Spleen (tissue), 11 donors: ENCODE results near the gene SRPK2. TPM values are rescaled to one million over a fixed set of nuclear protein-coding genes. Genes with fewer than 3 reads are reported as not detected.
"Not testable (repeated sequence)": the region's sequence is repeated elsewhere in the genome, so short reads cannot be mapped to it uniquely, and the experiment has no call there.

ENCODE experiments used
- DNase-seq: peaks from one replicate; pipeline ENCODE4 v3.0.0-alpha.2; 2020
- H3K27ac ChIP-seq, 8 donors: fragments of 200-600 bp; sonication (generic) in 7 of 8; 1 replicate in 4 of 8; 2 replicates in 4 of 8; pipeline versions ENCODE4 v1.5.0 to v1.8.0; 2016 to 2021; ENCODE audit warnings: inconsistent platforms in 4 of 8, mild to moderate bottlenecking in 4 of 8, moderate library complexity in 1 of 8
- H3K27me3 ChIP-seq, 7 donors: fragments of 200-600 bp; sonication (generic) in 6 of 7; replicated peaks in 1 of 7; 1 replicate in 4 of 7; 2 replicates in 3 of 7; pipeline versions ENCODE4 v1.5.0 to v1.8.0; 2016 to 2021; ENCODE audit warnings: inconsistent platforms in 3 of 7, mild to moderate bottlenecking in 1 of 7
- H3K36me3 ChIP-seq, 6 donors: fragments of 200-600 bp; sonication (generic) in 5 of 6; 1 replicate in 4 of 6; 2 replicates in 2 of 6; pipeline versions ENCODE4 v1.5.0 to v1.8.0; 2016 to 2021; ENCODE audit warnings: inconsistent platforms in 2 of 6
- H3K4me1 ChIP-seq, 6 donors: fragments of 200-600 bp; sonication (generic) in 5 of 6; 1 replicate in 3 of 6; 2 replicates in 3 of 6; pipeline versions ENCODE4 v1.5.0 to v1.8.0; 2016 to 2021; ENCODE audit warnings: inconsistent platforms in 3 of 6
- H3K4me3 ChIP-seq, 8 donors: fragments of 200-600 bp; sonication (generic) in 7 of 8; 1 replicate in 4 of 8; 2 replicates in 4 of 8; pipeline versions ENCODE4 v1.5.0 to v1.8.0; 2016 to 2021; ENCODE audit warnings: inconsistent platforms in 4 of 8, mild to moderate bottlenecking in 4 of 8, moderate library complexity in 2 of 8
- H3K9me3 ChIP-seq, 8 donors: fragments of 200-600 bp; sonication (generic) in 7 of 8; 1 replicate in 4 of 8; 2 replicates in 4 of 8; pipeline versions ENCODE4 v1.5.0 to v1.8.0; 2016 to 2021; ENCODE audit warnings: inconsistent platforms in 4 of 8
- CTCF ChIP-seq, 11 experiments: fragments of 200-600 bp in 7 of 11; fragments of 450-650 bp in 4 of 11; sonication (generic) in 4 of 11; IDR thresholded peaks in 8 of 11; conservative IDR thresholded peaks in 3 of 11; 1 replicate in 7 of 11; 2 replicates in 4 of 11; pipeline versions ENCODE4 v1.4.0 to v1.8.0; 2016 to 2021; ENCODE audit warnings: antibody characterized with exemption in 11 of 11, inconsistent platforms in 4 of 11, mild to moderate bottlenecking in 1 of 11
- POLR2A ChIP-seq, 3 donors: fragments of 450-650 bp; IDR thresholded peaks; one replicate each; pipeline ENCODE4 v1.5.1; 2017; ENCODE audit warnings: antibody characterized with exemption in 3 of 3, mild to moderate bottlenecking in 1 of 3
- POLR2AphosphoS5 ChIP-seq, 3 donors: sonication (generic); formaldehyde crosslinking; IDR thresholded peaks; one replicate each; pipeline ENCODE4 v1.5.1; 2017; ENCODE audit warnings: antibody characterized with exemption in 3 of 3
- WGBS, 5 donors: extraction: QIAGEN DNeasy Blood & Tissue Kit in 3 of 5; methylation state at CpG; one replicate each; pipeline versions ENCODE4 v1.1.5 to v1.1.7; 2013 to 2018; 5-methylcytosine and 5-hydroxymethylcytosine counted together
- intact Hi-C: fragments of 100-400 bp; cut with DNase I; formaldehyde crosslinking; loops from one replicate; pipeline ENCODE4 v1.15.0; 2023; ENCODE audit warnings: low total_unique reads
- polyA plus RNA-seq, 3 donors: library from polyadenylated mRNA; stranded (reverse); fragments of 200-250 nt; gene quantifications; one replicate each; pipeline ENCODE4 v1.2.1, GENCODE V29; 2013
- total RNA-seq, 7 donors: library from RNA; depleted of rRNA in 3 of 7; stranded (reverse); fragments of >200 nt in 3 of 7; fragmentation: NEBNext Ultra II Directional in 4 of 7; extraction: Animal tissue kit (Norgen Biotek cat#: 25700) in 4 of 7; gene quantifications; one replicate each; pipeline versions ENCODE4 v1.1.0 to v1.2.1, GENCODE V29; 2016 to 2021
- donor health status: healthy with polysubstance abuse.
- donor health status: DM: no; HTN: no; CAD: no; lungs with moderate emphysema.
- donor health status: DM: no; HTN: no; CAD: no.
- donor health status: Bipolar disorder and iron deficiency.
- donor health status: healthy.
- donor health status: DM: no; HTN: no; CAD: no.
- donor health status: DM: yes; HTN: yes; CAD: no.

SRPK2 gene
- total and polyA plus RNA-seq, 10 donors = 9.6 to 60.3 (median 46.2) TPM

GRCh38 chr7:105339404-105340323 is 49.1 kb downstream of the SRPK2 start:
- Histone ChIP-seq H3K4me3 (no peak overlapping the region), H3K36me3 (no peaks in the 10 kb centered on the region), H3K4me1 (peaks cover 0 to 48% (median 4%) of the 10 kb centered on the region in 6 donors), H3K27me3 (no peaks in the 10 kb centered on the region), H3K9me3 (no peaks in the 10 kb centered on the region), H3K27ac (no peak overlapping the region)
- intact Hi-C loops = no loop called here
- 82 to 90% (median 85%) methylated on average over 8 to 12 of the region's 12 CpGs for WGBS, 5 donors
- TF ChIP-seq CTCF (IDR thresholded peaks at IDR 0.05 in 8 of 11, conservative IDR thresholded peaks at IDR 0.05 in 3 of 11) = no peak
- no peak for DNase-seq

- Histone ChIP-seq H3K27ac (no peak overlapping the region), H3K27me3 (no peaks in the 10 kb centered on the region), H3K4me3 (no peak overlapping the region), H3K4me1 (peaks cover 0 to 34% (median 0%) of the 10 kb centered on the region in 6 donors), H3K36me3 (no peaks in the 10 kb centered on the region), H3K9me3 (no peaks in the 10 kb centered on the region)
- TF ChIP-seq POLR2A (IDR thresholded peaks at IDR 0.05) (no peak), POLR2AphosphoS5 (IDR thresholded peaks at IDR 0.05) (no peak), CTCF (IDR thresholded peaks at IDR 0.05 in 8 of 11, conservative IDR thresholded peaks at IDR 0.05 in 3 of 11) (no peak)
- intact Hi-C loops = no loop called here
- no peak for DNase-seq
- 93 to 99% (median 95%) methylated on average over 4 of the region's 4 CpGs for WGBS, 5 donors
Observed at GRCh38 chr7:105337529-105337928, 51.2 kb downstream of the SRPK2 start.

- intact Hi-C loops = no loop called here
- H3K4me3 ChIP-seq = no peak overlapping the region
- 10 to 25% (median 18%) methylated on average over 1 of the region's 1 CpG for WGBS, 5 donors
- H3K36me3 ChIP-seq = no peaks in the 10 kb centered on the region
- DNase-seq = no peak
- H3K27ac ChIP-seq = no peak overlapping the region
- H3K27me3 ChIP-seq = no peaks in the 10 kb centered on the region
- H3K4me1 ChIP-seq = peaks cover 0 to 35% (median 0%) of the 10 kb centered on the region in 6 donors
- H3K9me3 ChIP-seq = no peaks in the 10 kb centered on the region
- TF ChIP-seq POLR2A (IDR thresholded peaks at IDR 0.05) (no peak), POLR2AphosphoS5 (IDR thresholded peaks at IDR 0.05) (no peak), CTCF (IDR thresholded peaks at IDR 0.05 in 8 of 11, conservative IDR thresholded peaks at IDR 0.05 in 3 of 11) (peak in 9 of 11 experiments; percentile 16 to 59 (median 42))
Observed at GRCh38 chr7:105336009-105336408, 52.7 kb downstream of the SRPK2 start.

- H3K27ac ChIP-seq, intact Hi-C loops, H3K9me3 ChIP-seq, H3K4me3 ChIP-seq, H3K36me3 ChIP-seq, H3K27me3 ChIP-seq, DNase-seq: not testable (repeated sequence)
- peaks cover 0 to 31% (median 0%) of the 10 kb centered on the region in 6 donors for H3K4me1 ChIP-seq
- WGBS, 5 donors = 69 to 84% (median 78%) methylated on average over 5 of the region's 5 CpGs
Observed at GRCh38 chr7:105332661-105333060, 56.1 kb downstream of the SRPK2 start.
